Nephron progenitor cell (in vitro differentiated cells): ENCODE results near the gene SCUBE2.

Experiments used
- DNase-seq: peaks from one replicate; pipeline ENCODE4 v3.0.0; 2021
- H3K27ac Mint-ChIP-seq: 2 replicates; pipeline ENCODE4 v1.8.0; 2021; ENCODE audit warnings: mild to moderate bottlenecking, moderate library complexity, mixed read lengths
- H3K27me3 Mint-ChIP-seq: 2 replicates; pipeline ENCODE4 v1.8.0; 2021; ENCODE audit warnings: mild to moderate bottlenecking, low read depth, mixed read lengths; ENCODE audit not compliant: poor library complexity
- H3K36me3 Mint-ChIP-seq: 2 replicates; pipeline ENCODE4 v1.8.0; 2021; ENCODE audit warnings: low read depth, mixed read lengths
- H3K4me1 Mint-ChIP-seq: 2 replicates; pipeline ENCODE4 v1.8.0; 2021; ENCODE audit warnings: mixed read lengths
- H3K4me3 Mint-ChIP-seq: 2 replicates; pipeline ENCODE4 v1.8.0; 2021; ENCODE audit warnings: mild to moderate bottlenecking, moderate library complexity, mixed read lengths
- H3K9me3 Mint-ChIP-seq: 2 replicates; pipeline ENCODE4 v1.8.0; 2021; ENCODE audit warnings: mild to moderate bottlenecking, moderate library complexity, mixed read lengths
- TF ChIP-seq, protein P1 (sequence below): fragments of 200-600 bp; sonication (generic); IDR thresholded peaks from 2 replicates; pipeline ENCODE4 v1.5.0; 2021; ENCODE audit warnings: antibody characterized with exemption

Gene SCUBE2

DNA sequence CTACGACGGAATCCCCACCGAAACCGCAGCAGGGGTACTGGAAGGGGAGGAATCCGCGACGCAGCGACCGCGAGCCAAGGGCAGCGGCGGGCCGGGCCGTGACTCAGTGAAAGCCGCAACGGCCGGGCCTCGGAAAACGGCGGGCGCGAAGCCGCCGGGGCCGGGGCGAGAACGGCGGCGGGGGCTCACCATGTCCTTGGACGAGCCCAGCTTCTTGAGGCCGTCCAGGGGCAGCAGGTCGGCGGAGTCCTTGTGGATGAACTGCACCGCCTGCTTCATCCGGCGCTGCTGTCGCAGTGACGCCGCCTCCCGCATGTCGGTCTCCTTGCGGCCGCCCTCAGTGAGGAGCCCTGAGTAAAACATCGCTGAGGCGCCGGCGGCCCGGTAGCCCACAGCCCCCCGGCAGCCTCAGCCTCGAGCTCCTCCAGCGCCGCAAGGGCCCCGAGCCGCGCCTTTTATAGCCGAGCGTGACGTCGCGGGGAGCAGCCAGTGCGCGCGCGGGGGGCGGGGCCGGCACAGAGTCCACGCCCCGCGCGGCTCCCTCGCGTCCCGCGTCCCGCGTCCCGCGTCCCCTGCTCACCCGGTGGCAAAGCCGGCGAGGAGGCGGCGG lies 87.7 kb downstream of the SCUBE2 start, which contains the start of gene NRIP3:
Gene NRIP3 (minus strand): TSS at position 429 of the 610 bp plus-strand sequence. CDS start 66 bp downstream, at position 363.
- H3K4me1 Mint-ChIP-seq = peaks cover 13% of the 10 kb centered on the region
- peak; percentile 86 for DNase-seq
- TF ChIP-seq, protein P1, sequence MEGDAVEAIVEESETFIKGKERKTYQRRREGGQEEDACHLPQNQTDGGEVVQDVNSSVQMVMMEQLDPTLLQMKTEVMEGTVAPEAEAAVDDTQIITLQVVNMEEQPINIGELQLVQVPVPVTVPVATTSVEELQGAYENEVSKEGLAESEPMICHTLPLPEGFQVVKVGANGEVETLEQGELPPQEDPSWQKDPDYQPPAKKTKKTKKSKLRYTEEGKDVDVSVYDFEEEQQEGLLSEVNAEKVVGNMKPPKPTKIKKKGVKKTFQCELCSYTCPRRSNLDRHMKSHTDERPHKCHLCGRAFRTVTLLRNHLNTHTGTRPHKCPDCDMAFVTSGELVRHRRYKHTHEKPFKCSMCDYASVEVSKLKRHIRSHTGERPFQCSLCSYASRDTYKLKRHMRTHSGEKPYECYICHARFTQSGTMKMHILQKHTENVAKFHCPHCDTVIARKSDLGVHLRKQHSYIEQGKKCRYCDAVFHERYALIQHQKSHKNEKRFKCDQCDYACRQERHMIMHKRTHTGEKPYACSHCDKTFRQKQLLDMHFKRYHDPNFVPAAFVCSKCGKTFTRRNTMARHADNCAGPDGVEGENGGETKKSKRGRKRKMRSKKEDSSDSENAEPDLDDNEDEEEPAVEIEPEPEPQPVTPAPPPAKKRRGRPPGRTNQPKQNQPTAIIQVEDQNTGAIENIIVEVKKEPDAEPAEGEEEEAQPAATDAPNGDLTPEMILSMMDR = no peak
- no peak within 1 kb of the TSS for H3K27ac Mint-ChIP-seq
- H3K4me3 Mint-ChIP-seq = peak within 1 kb of the TSS; percentile 82
- no peaks in the 10 kb centered on the region for H3K36me3 Mint-ChIP-seq
- no peaks in the 10 kb centered on the region for H3K9me3 Mint-ChIP-seq
- peaks cover 94% of the 10 kb centered on the region for H3K27me3 Mint-ChIP-seq

DNA sequence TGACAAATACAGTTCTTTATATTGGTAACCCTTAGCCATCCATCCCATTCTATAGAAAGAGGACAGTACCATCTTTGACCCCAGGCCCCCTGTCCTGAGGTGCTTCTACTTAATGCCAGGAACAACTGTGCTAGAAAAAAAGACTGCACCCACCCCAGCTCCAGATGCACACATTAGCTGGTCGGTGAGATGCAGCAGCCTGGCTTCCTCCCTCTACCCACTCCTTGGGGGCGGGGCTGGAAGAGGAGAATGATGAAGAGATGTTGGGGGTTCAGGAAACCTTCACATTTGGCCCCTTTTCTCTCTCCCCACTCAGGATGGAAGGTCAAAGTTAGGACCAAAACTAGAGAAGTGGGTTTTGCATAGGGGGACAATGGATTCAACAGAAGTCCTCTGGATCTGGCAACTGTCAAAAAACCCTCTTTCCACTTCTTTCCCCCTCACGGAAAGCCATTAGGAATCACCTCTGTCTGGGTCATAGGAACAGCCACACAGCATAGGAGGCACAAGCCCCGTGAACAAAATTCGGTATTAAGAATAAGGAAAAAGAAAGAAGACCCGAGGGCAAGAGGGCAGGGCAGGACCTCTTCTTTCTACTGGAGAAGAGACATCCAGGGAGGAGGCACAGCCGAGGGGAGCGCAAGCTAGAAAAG lies 88.4 kb downstream of the SCUBE2 start:
- no peaks in the 10 kb centered on the region for H3K9me3 Mint-ChIP-seq
- TF ChIP-seq, protein P1 = no peak
- peaks cover 13% of the 10 kb centered on the region for H3K4me1 Mint-ChIP-seq
- no peaks in the 10 kb centered on the region for H3K36me3 Mint-ChIP-seq
- DNase-seq = peak; percentile 16
- peak overlapping the region; percentile 82 for H3K4me3 Mint-ChIP-seq
- H3K27me3 Mint-ChIP-seq = peaks cover 94% of the 10 kb centered on the region
- H3K27ac Mint-ChIP-seq = no peak overlapping the region

DNA sequence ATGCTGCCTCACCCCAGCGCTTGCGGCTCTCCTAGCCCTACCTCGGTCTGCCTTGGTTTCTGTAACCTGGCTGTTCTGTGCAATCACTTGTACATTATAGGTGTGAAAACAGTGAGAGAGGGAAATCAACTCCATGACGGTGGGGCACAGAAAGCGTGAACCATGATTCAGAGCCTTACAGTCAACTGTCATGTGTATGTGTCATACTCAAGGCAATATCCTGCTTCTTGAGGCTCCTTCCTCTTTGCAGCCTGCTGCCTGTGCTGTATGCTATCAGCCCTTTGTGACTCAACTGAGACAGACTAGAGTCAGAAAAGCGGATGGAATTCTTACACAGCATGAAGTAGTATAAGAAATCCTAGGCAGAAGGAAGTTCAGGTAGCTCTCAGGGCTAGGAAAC lies 89.7 kb downstream of the SCUBE2 start:
- no peak overlapping the region for H3K4me3 Mint-ChIP-seq
- no peaks in the 10 kb centered on the region for H3K9me3 Mint-ChIP-seq
- H3K36me3 Mint-ChIP-seq = no peaks in the 10 kb centered on the region
- no peak for DNase-seq
- TF ChIP-seq, protein P1 = no peak
- H3K27me3 Mint-ChIP-seq = peaks cover 83% of the 10 kb centered on the region
- no peak overlapping the region for H3K27ac Mint-ChIP-seq
- H3K4me1 Mint-ChIP-seq = peaks cover 13% of the 10 kb centered on the region

GRCh38 chr11:8998017-8998416 lies 93.4 kb downstream of the SCUBE2 start:
- no peak for DNase-seq
- no peak overlapping the region for H3K4me3 Mint-ChIP-seq
- peaks cover under 1% of the 10 kb centered on the region for H3K4me1 Mint-ChIP-seq
- H3K27ac Mint-ChIP-seq = no peak overlapping the region
- no peaks in the 10 kb centered on the region for H3K36me3 Mint-ChIP-seq
- no peaks in the 10 kb centered on the region for H3K9me3 Mint-ChIP-seq
- TF ChIP-seq, protein P1 = no peak
- H3K27me3 Mint-ChIP-seq = peaks cover 58% of the 10 kb centered on the region

GRCh38 chr11:8997451-8997850 lies 93.9 kb downstream of the SCUBE2 start:
- Mint-ChIP-seq H3K36me3 (no peaks in the 10 kb centered on the region), H3K9me3 (no peaks in the 10 kb centered on the region), H3K27me3 (peaks cover 57% of the 10 kb centered on the region), H3K4me1 (no peaks in the 10 kb centered on the region), H3K4me3 (no peak overlapping the region), H3K27ac (no peak overlapping the region)
- TF ChIP-seq, protein P1 = no peak
- no peak for DNase-seq

GRCh38 chr11:8989453-8989852 lies 101.9 kb downstream of the SCUBE2 start:
- H3K4me1 Mint-ChIP-seq = no peaks in the 10 kb centered on the region
- DNase-seq = no peak
- TF ChIP-seq, protein P1 = no peak
- no peak overlapping the region for H3K4me3 Mint-ChIP-seq
- no peaks in the 10 kb centered on the region for H3K9me3 Mint-ChIP-seq
- no peaks in the 10 kb centered on the region for H3K36me3 Mint-ChIP-seq
- no peak overlapping the region for H3K27ac Mint-ChIP-seq
- H3K27me3 Mint-ChIP-seq = peaks cover 20% of the 10 kb centered on the region
